ENCODE measurements around the gene RPL36AL.

GRCh38 chr14:49621114-49621881, 872 bp upstream of the RPL36AL start:
- TF ChIP-seq, protein P1, sequence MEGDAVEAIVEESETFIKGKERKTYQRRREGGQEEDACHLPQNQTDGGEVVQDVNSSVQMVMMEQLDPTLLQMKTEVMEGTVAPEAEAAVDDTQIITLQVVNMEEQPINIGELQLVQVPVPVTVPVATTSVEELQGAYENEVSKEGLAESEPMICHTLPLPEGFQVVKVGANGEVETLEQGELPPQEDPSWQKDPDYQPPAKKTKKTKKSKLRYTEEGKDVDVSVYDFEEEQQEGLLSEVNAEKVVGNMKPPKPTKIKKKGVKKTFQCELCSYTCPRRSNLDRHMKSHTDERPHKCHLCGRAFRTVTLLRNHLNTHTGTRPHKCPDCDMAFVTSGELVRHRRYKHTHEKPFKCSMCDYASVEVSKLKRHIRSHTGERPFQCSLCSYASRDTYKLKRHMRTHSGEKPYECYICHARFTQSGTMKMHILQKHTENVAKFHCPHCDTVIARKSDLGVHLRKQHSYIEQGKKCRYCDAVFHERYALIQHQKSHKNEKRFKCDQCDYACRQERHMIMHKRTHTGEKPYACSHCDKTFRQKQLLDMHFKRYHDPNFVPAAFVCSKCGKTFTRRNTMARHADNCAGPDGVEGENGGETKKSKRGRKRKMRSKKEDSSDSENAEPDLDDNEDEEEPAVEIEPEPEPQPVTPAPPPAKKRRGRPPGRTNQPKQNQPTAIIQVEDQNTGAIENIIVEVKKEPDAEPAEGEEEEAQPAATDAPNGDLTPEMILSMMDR (IDR thresholded peaks at IDR 0.05): no peak
- no peak for TF ChIP-seq EP300 (IDR thresholded peaks at IDR 0.05)
- TF ChIP-seq POLR2A (IDR thresholded peaks at IDR 0.05): no peak
- no peak for TF ChIP-seq POLR2AphosphoS5 (IDR thresholded peaks at IDR 0.05)

Measured in upper lobe of left lung (tissue), 4 donors.